OCI-LY1 (cell line): ENCODE data around the gene S100A9.

Source experiments
- EZH2 ChIP-seq: fragments of 200-600 bp; sonication (generic), shearing (Covaris generic); IDR thresholded peaks from 2 replicates; pipeline ENCODE4 v1.8.0; 2017; ENCODE audit warnings: borderline replicate concordance, mixed run types, mild to moderate bottlenecking, antibody characterized with exemption, low read length, moderate library complexity, mixed read lengths
- TF ChIP-seq, protein P1 (sequence below): fragments of 200-600 bp; sonication (generic), shearing (Covaris generic); IDR thresholded peaks from 2 replicates; pipeline ENCODE4 v1.5.1; 2017; ENCODE audit warnings: mild to moderate bottlenecking, antibody characterized with exemption, low read length, moderate library complexity, mixed read lengths

DNA sequence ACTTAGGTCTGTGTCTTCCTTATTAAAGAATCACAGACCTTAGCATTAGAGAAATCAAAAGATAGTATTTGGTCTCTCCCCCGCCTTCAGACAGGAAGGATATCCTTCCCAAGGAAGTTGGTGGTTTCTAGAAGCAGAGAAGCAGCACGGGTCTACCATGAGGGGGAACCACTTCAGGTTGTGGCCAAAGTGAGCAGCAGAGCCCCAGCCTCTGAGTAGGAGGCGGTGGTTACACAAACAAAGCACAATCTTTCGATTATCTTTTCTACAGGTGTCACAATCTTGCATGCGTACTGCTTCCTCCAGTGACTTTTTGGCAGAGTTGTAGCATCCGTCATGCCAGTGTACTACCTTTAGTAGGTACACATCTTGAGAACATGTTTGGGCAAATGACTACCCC, 17.9 kb upstream of the S100A9 start:
- TF ChIP-seq, protein P1, sequence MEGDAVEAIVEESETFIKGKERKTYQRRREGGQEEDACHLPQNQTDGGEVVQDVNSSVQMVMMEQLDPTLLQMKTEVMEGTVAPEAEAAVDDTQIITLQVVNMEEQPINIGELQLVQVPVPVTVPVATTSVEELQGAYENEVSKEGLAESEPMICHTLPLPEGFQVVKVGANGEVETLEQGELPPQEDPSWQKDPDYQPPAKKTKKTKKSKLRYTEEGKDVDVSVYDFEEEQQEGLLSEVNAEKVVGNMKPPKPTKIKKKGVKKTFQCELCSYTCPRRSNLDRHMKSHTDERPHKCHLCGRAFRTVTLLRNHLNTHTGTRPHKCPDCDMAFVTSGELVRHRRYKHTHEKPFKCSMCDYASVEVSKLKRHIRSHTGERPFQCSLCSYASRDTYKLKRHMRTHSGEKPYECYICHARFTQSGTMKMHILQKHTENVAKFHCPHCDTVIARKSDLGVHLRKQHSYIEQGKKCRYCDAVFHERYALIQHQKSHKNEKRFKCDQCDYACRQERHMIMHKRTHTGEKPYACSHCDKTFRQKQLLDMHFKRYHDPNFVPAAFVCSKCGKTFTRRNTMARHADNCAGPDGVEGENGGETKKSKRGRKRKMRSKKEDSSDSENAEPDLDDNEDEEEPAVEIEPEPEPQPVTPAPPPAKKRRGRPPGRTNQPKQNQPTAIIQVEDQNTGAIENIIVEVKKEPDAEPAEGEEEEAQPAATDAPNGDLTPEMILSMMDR, result no peak
- no peak for TF ChIP-seq EZH2
